Fibroblast of lung (primary cell): ENCODE results near the gene HPCAL1. TPM values are rescaled to one million over a fixed set of nuclear protein-coding genes. Genes with fewer than 3 reads are reported as not detected.
A peak's percentile ranks its signal among the peaks of the same experiment; 100 is the strongest.

Experiments used
- DNase-seq, 2 donors: peaks; one replicate each; pipeline versions ENCODE4 v3.0.0 to v3.0.0-alpha.2; 2010; ENCODE audit warnings: low read depth in 2 of 2
- H2AFZ ChIP-seq: 2 replicates; pipeline ENCODE4 v1.5.1; 2012; ENCODE audit warnings: low read length, control low read depth, inconsistent platforms
- H3K27ac ChIP-seq: 2 replicates; pipeline ENCODE4 v1.5.1; 2011; ENCODE audit warnings: low read length, control low read depth; ENCODE audit not compliant: insufficient read depth
- H3K27me3 ChIP-seq: 2 replicates; pipeline ENCODE4 v1.5.1; 2011; ENCODE audit warnings: mild to moderate bottlenecking, low read length; ENCODE audit not compliant: control insufficient read depth, insufficient read depth
- H3K36me3 ChIP-seq: 2 replicates; pipeline ENCODE4 v1.5.1; 2011; ENCODE audit warnings: low read length; ENCODE audit not compliant: control insufficient read depth, insufficient read depth
- H3K4me1 ChIP-seq: 2 replicates; pipeline ENCODE4 v1.5.1; 2011; ENCODE audit warnings: low read length; ENCODE audit not compliant: control insufficient read depth, insufficient read depth; ENCODE audit errors: extremely low read depth
- H3K4me2 ChIP-seq: 2 replicates; pipeline ENCODE4 v1.5.1; 2011; ENCODE audit warnings: low read length, control low read depth; ENCODE audit not compliant: insufficient read depth; ENCODE audit errors: extremely low read depth
- H3K4me3 ChIP-seq, 4 experiments: fragments of 200-600 bp in 1 of 4; sonication (generic) in 1 of 4; replicated peaks in 1 of 4; 2 replicates each; pipeline ENCODE4 v1.5.1; 2011 to 2016; ENCODE audit warnings: low read length in 4 of 4, low read depth in 3 of 4, mild to moderate bottlenecking in 3 of 4, control low read depth in 2 of 4, inconsistent platforms in 1 of 4, mixed read lengths in 1 of 4; ENCODE audit not compliant: insufficient read depth in 1 of 4; ENCODE audit errors: control extremely low read depth in 1 of 4
- H3K79me2 ChIP-seq: 2 replicates; pipeline ENCODE4 v1.5.1; 2012; ENCODE audit warnings: mild to moderate bottlenecking, low read length, inconsistent platforms; ENCODE audit not compliant: control insufficient read depth, insufficient read depth
- H3K9ac ChIP-seq: 2 replicates; pipeline ENCODE4 v1.5.1; 2011; ENCODE audit warnings: mild to moderate bottlenecking, low read length, control low read depth; ENCODE audit not compliant: insufficient read depth
- H3K9me3 ChIP-seq: 2 replicates; pipeline ENCODE4 v1.5.1; 2012; ENCODE audit warnings: low read depth, low read length; ENCODE audit not compliant: control insufficient read depth, insufficient read depth
- H4K20me1 ChIP-seq: 2 replicates; pipeline ENCODE4 v1.5.1; 2011; ENCODE audit warnings: low read length; ENCODE audit not compliant: control insufficient read depth, insufficient read depth; ENCODE audit errors: extremely low read depth
- CTCF ChIP-seq, 2 donors: IDR thresholded peaks in 1 of 2; conservative IDR thresholded peaks in 1 of 2; 1 replicate in 1 of 2; 2 replicates in 1 of 2; pipeline ENCODE4 v1.5.1; 2011 to 2012; ENCODE audit warnings: low read length in 2 of 2, control low read depth in 1 of 2, inconsistent platforms in 1 of 2, low read depth in 1 of 2, mild to moderate bottlenecking in 1 of 2
- EZH2 ChIP-seq: IDR thresholded peaks from 2 replicates; pipeline ENCODE4 v1.5.1; 2012; ENCODE audit warnings: low read length, control low read depth, mild to moderate bottlenecking; ENCODE audit errors: missing control alignments
- polyA plus RNA-seq, 2 donors: library from polyadenylated mRNA; depleted of rRNA in 1 of 2; stranded (reverse) in 1 of 2; unstranded in 1 of 2; fragments of >200 nt; gene quantifications; 2 replicates each; pipeline ENCODE4 v1.2.1, GENCODE V29; 2011 to 2012; ENCODE audit warnings: missing spikeins in 1 of 2
- total RNA-seq: library from RNA; depleted of rRNA; stranded (reverse); fragments of >200 nt; gene quantifications from 2 replicates; pipeline ENCODE4 v1.2.1, GENCODE V29; 2014

HPCAL1 gene
- total and polyA plus RNA-seq, 2 donors (not counting 1 experiment from before 2014, with no cell fraction given) = 11.4 to 34.5 TPM

- peaks cover 2% of the 10 kb centered on the region for H3K4me1 ChIP-seq
- H3K9ac ChIP-seq = no peak overlapping the region
- no peak overlapping the region for H3K4me3 ChIP-seq
- DNase-seq = no peak
- no peak overlapping the region for H3K27ac ChIP-seq
- H2AFZ ChIP-seq = no peak overlapping the region
- no peak overlapping the region for H3K4me2 ChIP-seq
- no peaks in the 10 kb centered on the region for H3K36me3 ChIP-seq
- peaks cover 12% of the 10 kb centered on the region for H3K79me2 ChIP-seq
- no peak for TF ChIP-seq CTCF (conservative IDR thresholded peaks at IDR 0.05 in 1 of 2, IDR thresholded peaks at IDR 0.05 in 1 of 2; ENCODE audit: low read depth in 1 of 2, low read length in 2 of 2)
- no peak for TF ChIP-seq EZH2
- H3K27me3 ChIP-seq = no peaks in the 10 kb centered on the region
- no peaks in the 10 kb centered on the region for H4K20me1 ChIP-seq
- no peaks in the 10 kb centered on the region for H3K9me3 ChIP-seq
Measured at GRCh38 chr2:10306901-10307463, 4.3 kb downstream of the HPCAL1 start.

GRCh38 chr2:10307561-10308156, 5.0 kb downstream of the HPCAL1 start:
- Histone ChIP-seq H4K20me1 (no peaks in the 10 kb centered on the region), H3K27ac (no peak overlapping the region), H3K4me3 (no peak overlapping the region), H3K9me3 (no peaks in the 10 kb centered on the region), H3K9ac (no peak overlapping the region), H3K27me3 (no peaks in the 10 kb centered on the region), H3K36me3 (no peaks in the 10 kb centered on the region), H2AFZ (no peak overlapping the region), H3K4me1 (peaks cover 2% of the 10 kb centered on the region), H3K79me2 (peaks cover 16% of the 10 kb centered on the region), H3K4me2 (no peak overlapping the region)
- TF ChIP-seq EZH2 = no peak
- TF ChIP-seq CTCF (conservative IDR thresholded peaks at IDR 0.05 in 1 of 2, IDR thresholded peaks at IDR 0.05 in 1 of 2; ENCODE audit: low read depth in 1 of 2, low read length in 2 of 2) = no peak
- DNase-seq = peak in 1 of 2 donors; percentile 42

- no peak overlapping the region for H3K9ac ChIP-seq
- H3K4me2 ChIP-seq = no peak overlapping the region
- TF ChIP-seq CTCF (conservative IDR thresholded peaks at IDR 0.05 in 1 of 2, IDR thresholded peaks at IDR 0.05 in 1 of 2; ENCODE audit: low read depth in 1 of 2, low read length in 2 of 2) (no peak), EZH2 (no peak)
- DNase-seq = no peak
- H2AFZ ChIP-seq = no peak overlapping the region
- H3K4me3 ChIP-seq = no peak overlapping the region
- H3K27ac ChIP-seq = no peak overlapping the region
- no peaks in the 10 kb centered on the region for H3K36me3 ChIP-seq
- no peaks in the 10 kb centered on the region for H3K27me3 ChIP-seq
- H4K20me1 ChIP-seq = no peaks in the 10 kb centered on the region
- no peaks in the 10 kb centered on the region for H3K9me3 ChIP-seq
- H3K4me1 ChIP-seq = no peaks in the 10 kb centered on the region
- peaks cover 15% of the 10 kb centered on the region for H3K79me2 ChIP-seq
Measured at GRCh38 chr2:10308866-10309265, 6.2 kb downstream of the HPCAL1 start.
